ENCODE measurements around the gene HEBP1. TPM values are rescaled to one million over a fixed set of nuclear protein-coding genes. Genes with fewer than 3 reads are reported as not detected.
A peak's percentile ranks its signal among the peaks of the same experiment; 100 is the strongest.

The HEBP1 gene
- total and polyA plus RNA-seq, 2 donors from 2014 or later: 66.8 to 142 TPM

- H3K9ac ChIP-seq (ENCODE audit: low read length in 3 of 3): no peak overlapping the region
- no peak for TF ChIP-seq CTCF (IDR thresholded peaks at IDR 0.05; ENCODE audit: borderline replicate concordance, extremely low read depth, insufficient read depth)
- H3K27ac ChIP-seq (ENCODE audit: low read depth in 2 of 2, low read length in 2 of 2): no peak overlapping the region
- no peaks in the 10 kb centered on the region for H3K27me3 ChIP-seq (ENCODE audit: control insufficient read depth, insufficient read depth, low read length)
- DNase-seq (no peak), FAIRE-seq (no peak)
- H3K9me3 ChIP-seq (ENCODE audit: control insufficient read depth in 2 of 3, insufficient read depth in 1 of 3, low read length in 3 of 3): no peaks in the 10 kb centered on the region
- peaks cover 2 to 47% (median 37%) of the 10 kb centered on the region in 3 donors for H3K36me3 ChIP-seq (ENCODE audit: control insufficient read depth in 2 of 3, insufficient read depth in 3 of 3, low read length in 3 of 3)
- no peaks in the 10 kb centered on the region for H3K4me1 ChIP-seq (ENCODE audit: control insufficient read depth in 2 of 3, insufficient read depth in 2 of 3, low read depth in 1 of 3, low read length in 3 of 3)
- H3K4me3 ChIP-seq (ENCODE audit: low read length in 3 of 3): no peak overlapping the region
- intact Hi-C loops (cut with DNase I): loop anchor here (10.0 kb wide), 1 partner anchor 69 kb away; no protein-coding TSS in a partner anchor
Observed at GRCh38 chr12:12984149-12984548, 15.9 kb downstream of the HEBP1 start.

GRCh38 chr12:12983420-12984035 lies 16.5 kb downstream of the HEBP1 start:
- peak; percentile 61 for TF ChIP-seq CTCF (IDR thresholded peaks at IDR 0.05; ENCODE audit: borderline replicate concordance, extremely low read depth, insufficient read depth)
- H3K27ac ChIP-seq (ENCODE audit: low read depth in 2 of 2, low read length in 2 of 2): no peak overlapping the region
- intact Hi-C loops (cut with DNase I): loop anchor here (10.0 kb wide), 1 partner anchor 69 kb away; no protein-coding TSS in a partner anchor
- H3K4me3 ChIP-seq (ENCODE audit: low read length in 3 of 3): no peak overlapping the region
- no peaks in the 10 kb centered on the region for H3K27me3 ChIP-seq (ENCODE audit: control insufficient read depth, insufficient read depth, low read length)
- no peaks in the 10 kb centered on the region for H3K4me1 ChIP-seq (ENCODE audit: control insufficient read depth in 2 of 3, insufficient read depth in 2 of 3, low read depth in 1 of 3, low read length in 3 of 3)
- peaks cover 2 to 41% (median 33%) of the 10 kb centered on the region in 3 donors for H3K36me3 ChIP-seq (ENCODE audit: control insufficient read depth in 2 of 3, insufficient read depth in 3 of 3, low read length in 3 of 3)
- DNase-seq (peak in 2 of 5 donors; percentile 64 to 69), FAIRE-seq (peak; percentile 71)
- H3K9ac ChIP-seq (ENCODE audit: low read length in 3 of 3): no peak overlapping the region
- no peaks in the 10 kb centered on the region for H3K9me3 ChIP-seq (ENCODE audit: control insufficient read depth in 2 of 3, insufficient read depth in 1 of 3, low read length in 3 of 3)

- H3K27me3 ChIP-seq (ENCODE audit: control insufficient read depth, insufficient read depth, low read length): no peaks in the 10 kb centered on the region
- H3K4me3 ChIP-seq (ENCODE audit: low read length in 3 of 3): no peak overlapping the region
- intact Hi-C loops (cut with DNase I): loop anchor here (10.0 kb wide), 1 partner anchor 68 kb away; no protein-coding TSS in a partner anchor
- peaks cover 2 to 40% (median 33%) of the 10 kb centered on the region in 3 donors for H3K36me3 ChIP-seq (ENCODE audit: control insufficient read depth in 2 of 3, insufficient read depth in 3 of 3, low read length in 3 of 3)
- H3K9ac ChIP-seq (ENCODE audit: low read length in 3 of 3): no peak overlapping the region
- H3K27ac ChIP-seq (ENCODE audit: low read depth in 2 of 2, low read length in 2 of 2): no peak overlapping the region
- H3K9me3 ChIP-seq (ENCODE audit: control insufficient read depth in 2 of 3, insufficient read depth in 1 of 3, low read length in 3 of 3): no peaks in the 10 kb centered on the region
- no peaks in the 10 kb centered on the region for H3K4me1 ChIP-seq (ENCODE audit: control insufficient read depth in 2 of 3, insufficient read depth in 2 of 3, low read depth in 1 of 3, low read length in 3 of 3)
- no peak for TF ChIP-seq CTCF (IDR thresholded peaks at IDR 0.05; ENCODE audit: borderline replicate concordance, extremely low read depth, insufficient read depth)
- DNase-seq (no peak), FAIRE-seq (no peak)
Observed at GRCh38 chr12:12982331-12982730, 17.7 kb downstream of the HEBP1 start.
